Measurements from ENCODE around the gene KCNH4. TPM values are rescaled to one million over a fixed set of nuclear protein-coding genes. Genes with fewer than 3 reads are reported as not detected.
A peak's percentile ranks its signal among the peaks of the same experiment; 100 is the strongest.

The KCNH4 gene
- total RNA-seq, 4 donors from 2014 or later: not detected

GRCh38 chr17:42193969-42194899 lies 13.3 kb upstream of the KCNH4 start, which contains the start of gene GHDC:
GHDC (minus strand) TSS chr17:42194494; CDS start chr17:42193581, 913 bp downstream.
- Histone ChIP-seq H3K4me1 (peaks cover 16 to 20% (median 19%) of the 10 kb centered on the region in 4 donors), H3K27me3 (no peaks in the 10 kb centered on the region), H3K9me3 (no peaks in the 10 kb centered on the region), H3K36me3 (no peaks in the 10 kb centered on the region), H3K4me3 (peak within 1 kb of the TSS; percentile 75 to 97 (median 76)), H3K27ac (peak within 1 kb of the TSS; percentile 82 to 92 (median 88))
- intact Hi-C loops (cut with DNase I; ENCODE audit: low total_unique reads): no loop called here
- 0 to 17% methylated on average over 2 to 24 of the region's 24 CpGs for WGBS, 2 donors (ENCODE audit: low coverage in 1 of 2)
- TF ChIP-seq POLR2A (IDR thresholded peaks at IDR 0.05) (no peak), POLR2AphosphoS5 (IDR thresholded peaks at IDR 0.05) (peak; percentile 25 to 69 (median 54)), EP300 (IDR thresholded peaks at IDR 0.05; ENCODE audit: low read depth) (no peak)
- in situ Hi-C loops (cut with MboI; ENCODE audit: low pct_ligation_motif_present in 1 of 4, low pct_unique_long_range_greater_than_20kb in 1 of 4, low sequenced_read_pairs in 3 of 4): no loop called here
- peak; percentile 92 for DNase-seq

- 76% methylated on average over 12 of the region's 12 CpGs; no CpG with 5 or more reads in 1 of the 2 donors for WGBS, 2 donors (ENCODE audit: low coverage in 1 of 2)
- Histone ChIP-seq H3K27me3 (no peaks in the 10 kb centered on the region), H3K4me1 (peaks cover 16 to 20% (median 19%) of the 10 kb centered on the region in 4 donors), H3K27ac (peak overlapping the region; percentile 82 to 92 (median 88)), H3K36me3 (no peaks in the 10 kb centered on the region), H3K4me3 (peak overlapping the region; percentile 75 to 97 (median 76)), H3K9me3 (no peaks in the 10 kb centered on the region)
- TF ChIP-seq POLR2A (IDR thresholded peaks at IDR 0.05) (no peak), EP300 (IDR thresholded peaks at IDR 0.05; ENCODE audit: low read depth) (no peak), POLR2AphosphoS5 (IDR thresholded peaks at IDR 0.05) (no peak), CTCF (IDR thresholded peaks at IDR 0.05) (no peak)
- in situ Hi-C loops (cut with MboI; ENCODE audit: low pct_ligation_motif_present in 1 of 4, low pct_unique_long_range_greater_than_20kb in 1 of 4, low sequenced_read_pairs in 3 of 4): no loop called here
- no peak for DNase-seq
- intact Hi-C loops (cut with DNase I; ENCODE audit: low total_unique reads): no loop called here
Measured at GRCh38 chr17:42193216-42193968, 12.4 kb upstream of the KCNH4 start.

- in situ Hi-C loops (cut with MboI; ENCODE audit: low pct_ligation_motif_present in 1 of 4, low pct_unique_long_range_greater_than_20kb in 1 of 4, low sequenced_read_pairs in 3 of 4): no loop called here
- intact Hi-C loops (cut with DNase I; ENCODE audit: low total_unique reads): no loop called here
Measured at GRCh38 chr17:42192189-42193126, 11.5 kb upstream of the KCNH4 start.

More at GRCh38 chr17:42192189-42193126, 11.5 kb upstream of the KCNH4 start:
- Histone ChIP-seq H3K27me3 (no peaks in the 10 kb centered on the region), H3K9me3 (no peaks in the 10 kb centered on the region), H3K27ac (no peak overlapping the region), H3K4me1 (peaks cover 16 to 20% (median 19%) of the 10 kb centered on the region in 4 donors), H3K4me3 (no peak overlapping the region), H3K36me3 (no peaks in the 10 kb centered on the region)
- DNase-seq: no peak
- 90% methylated on average over 23 of the region's 23 CpGs; no CpG with 5 or more reads in 1 of the 2 donors for WGBS, 2 donors (ENCODE audit: low coverage in 1 of 2)
- TF ChIP-seq CTCF (IDR thresholded peaks at IDR 0.05): no peak
- TF ChIP-seq POLR2A (IDR thresholded peaks at IDR 0.05): no peak
- TF ChIP-seq POLR2AphosphoS5 (IDR thresholded peaks at IDR 0.05): no peak
- no peak for TF ChIP-seq EP300 (IDR thresholded peaks at IDR 0.05; ENCODE audit: low read depth)

All from transverse colon (tissue), 4 donors.